Endothelial cell of umbilical vein (primary cell): Measurements from ENCODE around the gene ADA. TPM values are rescaled to one million over a fixed set of nuclear protein-coding genes. Genes with fewer than 3 reads are reported as not detected.

Source experiments
- BruUV-seq: library from RNA; stranded (reverse); fragments of 400-500 nt; replicated peaks from 2 replicates; lab custom pipeline; 2021; lab: Mats Ljungman, UMichigan
- CTCF ChIA-PET: fragments of 300-600, 350-600 bp; sonication (Branson Sonifier 250); formaldehyde crosslinking; loops from one replicate; lab custom pipeline; 2021; ENCODE audit warnings: antibody characterized with exemption, inconsistent platforms; lab: Charles Lee
- POLR2A ChIA-PET: fragments of 300-600, 350-600 bp; sonication (Branson Sonifier 250); formaldehyde crosslinking; loops from one replicate; lab custom pipeline; 2021; ENCODE audit warnings: antibody characterized with exemption, inconsistent platforms; lab: Charles Lee
- DNase-seq: peaks from one replicate; pipeline ENCODE4 v3.0.0-alpha.2; 2011; ENCODE audit warnings: low read depth, low spot score
- FAIRE-seq: peaks from 2 replicates; lab custom pipeline; 2011; peaks lifted over from hg19 to GRCh38; lab: Jason Lieb, UNC
- H2AFZ ChIP-seq: 2 replicates; pipeline ENCODE4 v1.6.0; 2012; ENCODE audit warnings: low read depth, low read length, control low read depth, inconsistent platforms
- H3K27ac ChIP-seq: 2 replicates; pipeline ENCODE4 v1.5.1; 2011; ENCODE audit warnings: low read depth, mild to moderate bottlenecking, control low read depth, low read length, moderate library complexity; ENCODE audit not compliant: insufficient read depth
- H3K27me3 ChIP-seq, 2 experiments: 2 replicates each; pipeline versions ENCODE4 v1.6.0 to v1.6.1; 2011; ENCODE audit warnings: low read length in 2 of 2, mixed read lengths in 1 of 2; ENCODE audit not compliant: control insufficient read depth in 2 of 2, insufficient read depth in 2 of 2
- H3K36me3 ChIP-seq, 2 experiments: 2 replicates in 1 of 2; 3 replicates in 1 of 2; pipeline ENCODE4 v1.5.1; 2011; ENCODE audit warnings: low read length in 2 of 2, mild to moderate bottlenecking in 1 of 2, moderate library complexity in 1 of 2; ENCODE audit not compliant: control insufficient read depth in 2 of 2, insufficient read depth in 2 of 2; ENCODE audit errors: extremely low read depth in 1 of 2
- H3K4me1 ChIP-seq: 3 replicates; pipeline ENCODE4 v1.5.1; 2011; ENCODE audit warnings: mild to moderate bottlenecking, low read length; ENCODE audit not compliant: control insufficient read depth, insufficient read depth; ENCODE audit errors: extremely low read depth
- H3K4me2 ChIP-seq: 2 replicates; pipeline ENCODE4 v1.6.1; 2011; ENCODE audit warnings: low read length, control low read depth, mixed read lengths; ENCODE audit not compliant: insufficient read depth
- H3K4me3 ChIP-seq, 3 experiments: fragments of 200-600 bp in 1 of 3; sonication (generic), shearing (Covaris generic) in 1 of 3; replicated peaks in 1 of 3; 2 replicates each; pipeline ENCODE4 v1.5.1; 2011 to 2016; ENCODE audit warnings: control low read depth in 3 of 3, low read length in 3 of 3, mild to moderate bottlenecking in 2 of 3, inconsistent platforms in 1 of 3, low read depth in 1 of 3, moderate library complexity in 1 of 3; ENCODE audit not compliant: insufficient read depth in 1 of 3
- H3K79me2 ChIP-seq: 2 replicates; pipeline ENCODE4 v1.6.0; 2012; ENCODE audit warnings: low read length, inconsistent platforms; ENCODE audit not compliant: control insufficient read depth, insufficient read depth
- H3K9ac ChIP-seq: replicated peaks from 2 replicates; pipeline ENCODE3; 2011; ENCODE audit warnings: low read length, control low read depth; ENCODE audit not compliant: insufficient read depth; ENCODE audit errors: extremely low read depth
- H3K9me1 ChIP-seq: replicated peaks from 3 replicates; pipeline ENCODE4 v1.6.0; 2011; ENCODE audit warnings: mild to moderate bottlenecking, low read length; ENCODE audit not compliant: control insufficient read depth, insufficient read depth; ENCODE audit errors: extremely low read depth
- H3K9me3 ChIP-seq: replicated peaks from 2 replicates; pipeline ENCODE4 v1.5.1; 2012; ENCODE audit warnings: low read length, inconsistent platforms; ENCODE audit not compliant: control insufficient read depth, insufficient read depth
- H4K20me1 ChIP-seq: replicated peaks from 2 replicates; pipeline ENCODE3; 2011; ENCODE audit warnings: mild to moderate bottlenecking, low read length; ENCODE audit not compliant: control insufficient read depth, insufficient read depth; ENCODE audit errors: extremely low read depth
- EZH2 ChIP-seq: IDR thresholded peaks from 2 replicates; pipeline ENCODE4 v1.6.1; 2012; ENCODE audit warnings: borderline replicate concordance, low read depth, mild to moderate bottlenecking, moderate library complexity, low read length, inconsistent platforms; ENCODE audit not compliant: severe bottlenecking
- FOS ChIP-seq: IDR thresholded peaks from 2 replicates; pipeline ENCODE4 v1.6.1; 2011; ENCODE audit warnings: mild to moderate bottlenecking, low read length, moderate library complexity, borderline replicate concordance; ENCODE audit not compliant: insufficient read depth
- GATA2 ChIP-seq: IDR thresholded peaks from 2 replicates; pipeline ENCODE4 v1.7.0; 2011; ENCODE audit warnings: low read depth, mild to moderate bottlenecking, moderate library complexity, mixed read lengths, low read length; ENCODE audit not compliant: insufficient read length, insufficient read depth
- JUN ChIP-seq: IDR thresholded peaks from 2 replicates; pipeline ENCODE4 v1.6.1; 2011; ENCODE audit warnings: borderline replicate concordance, low read depth; ENCODE audit not compliant: insufficient read length, insufficient read depth
- MYC ChIP-seq: IDR thresholded peaks from one replicate; pipeline ENCODE4 v1.6.1; 2011; ENCODE audit warnings: mild to moderate bottlenecking, low read depth, low read length
- POLR2A ChIP-seq: IDR thresholded peaks from 2 replicates; pipeline ENCODE4 v1.6.1; 2012; ENCODE audit warnings: low read depth, mild to moderate bottlenecking, control low read depth, low read length
- POLR2AphosphoS5 ChIP-seq: IDR thresholded peaks from 2 replicates; pipeline ENCODE4 v1.6.1; 2012; ENCODE audit warnings: low read depth, mild to moderate bottlenecking, control low read depth, low read length, moderate library complexity; ENCODE audit not compliant: insufficient read depth
- dilution Hi-C: fragments of 300-500 bp; cut with MboI; formaldehyde crosslinking; loops from one replicate; pipeline ENCODE4 v1.15.0; 2019; ENCODE audit warnings: low sequenced_read_pairs; ENCODE audit not compliant: extremely low pct_ligation_motif_present
- intact Hi-C: fragments of 100-400 bp; cut with micrococcal nuclease; formaldehyde crosslinking; loops from one replicate; pipeline ENCODE4 v1.10.0; 2022
- polyA plus RNA-seq, 4 experiments: library from polyadenylated mRNA; depleted of rRNA in 3 of 4; stranded (reverse) in 3 of 4; unstranded in 1 of 4; fragments of >200 nt; gene quantifications; 2 replicates each; pipeline versions ENCODE4 v1.2.1 to v1.2.3, GENCODE V29; 2011 to 2012; ENCODE audit warnings: missing spikeins in 1 of 4
- total RNA-seq: library from RNA; stranded (reverse); gene quantifications from 2 replicates; pipeline ENCODE4 v1.2.3, GENCODE V29; 2021
- TF ChIP-seq, protein P1 (sequence below): IDR thresholded peaks from 2 replicates; pipeline ENCODE4 v1.6.1; 2011; ENCODE audit not compliant: insufficient read depth, insufficient read length
- TF ChIP-seq, protein P2 (sequence below), 2 donors: IDR thresholded peaks; 1 replicate in 1 of 2; 2 replicates in 1 of 2; pipeline ENCODE4 v1.5.1; 2011; ENCODE audit warnings: low read length in 2 of 2, mild to moderate bottlenecking in 2 of 2, moderate library complexity in 2 of 2, control low read depth in 1 of 2, inconsistent platforms in 1 of 2, low read depth in 1 of 2; ENCODE audit not compliant: insufficient read depth in 1 of 2; ENCODE audit errors: extremely low read depth in 1 of 2

The ADA gene
- total and polyA plus RNA-seq, 2 donors (not counting 3 experiments of a cell fraction or from before 2014, with no cell fraction given), result 26.3 to 33.1 TPM

DNA sequence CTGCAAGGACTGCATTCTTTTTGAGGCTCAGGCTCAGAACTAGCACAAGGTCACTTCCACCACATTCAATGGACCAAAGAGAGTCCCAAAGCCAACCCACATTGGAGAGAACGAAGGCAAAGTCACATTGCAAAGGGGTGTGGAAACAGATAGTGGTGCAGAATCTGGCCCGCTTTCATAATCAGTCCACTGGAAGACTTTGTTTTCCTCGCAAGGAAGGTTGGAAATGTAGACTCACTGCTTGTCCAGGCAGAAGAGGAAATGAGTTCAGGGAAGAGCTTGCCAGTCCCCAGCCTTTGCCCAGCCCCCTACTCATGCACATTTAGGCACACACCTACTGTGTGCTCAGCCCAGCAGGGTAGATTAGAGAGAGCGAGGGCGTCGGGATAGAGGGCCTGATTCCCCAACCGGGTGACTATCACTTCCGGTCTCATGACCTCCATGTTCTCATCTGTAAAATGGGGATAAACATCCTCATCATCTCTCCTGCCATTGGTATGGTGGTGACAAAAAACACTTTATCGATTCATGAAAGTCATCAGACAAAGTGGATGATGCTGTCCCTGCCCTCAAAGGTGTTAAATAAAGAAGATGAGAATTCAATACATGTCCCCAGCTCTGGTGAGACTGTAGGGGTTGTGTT is 39.4 kb upstream of the ADA start:
- H3K9me3 ChIP-seq, result peaks cover 4% of the 10 kb centered on the region
- DNase-seq (no peak), FAIRE-seq (no peak)
- no peaks in the 10 kb centered on the region for H3K27me3 ChIP-seq
- H3K4me3 ChIP-seq, result no peak overlapping the region
- TF ChIP-seq MYC, result no peak
- no peak for TF ChIP-seq EZH2
- TF ChIP-seq, protein P1, sequence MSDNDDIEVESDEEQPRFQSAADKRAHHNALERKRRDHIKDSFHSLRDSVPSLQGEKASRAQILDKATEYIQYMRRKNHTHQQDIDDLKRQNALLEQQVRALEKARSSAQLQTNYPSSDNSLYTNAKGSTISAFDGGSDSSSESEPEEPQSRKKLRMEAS, result no peak
- TF ChIP-seq FOS, result no peak
- no peak for TF ChIP-seq JUN
- TF ChIP-seq, protein P2, sequence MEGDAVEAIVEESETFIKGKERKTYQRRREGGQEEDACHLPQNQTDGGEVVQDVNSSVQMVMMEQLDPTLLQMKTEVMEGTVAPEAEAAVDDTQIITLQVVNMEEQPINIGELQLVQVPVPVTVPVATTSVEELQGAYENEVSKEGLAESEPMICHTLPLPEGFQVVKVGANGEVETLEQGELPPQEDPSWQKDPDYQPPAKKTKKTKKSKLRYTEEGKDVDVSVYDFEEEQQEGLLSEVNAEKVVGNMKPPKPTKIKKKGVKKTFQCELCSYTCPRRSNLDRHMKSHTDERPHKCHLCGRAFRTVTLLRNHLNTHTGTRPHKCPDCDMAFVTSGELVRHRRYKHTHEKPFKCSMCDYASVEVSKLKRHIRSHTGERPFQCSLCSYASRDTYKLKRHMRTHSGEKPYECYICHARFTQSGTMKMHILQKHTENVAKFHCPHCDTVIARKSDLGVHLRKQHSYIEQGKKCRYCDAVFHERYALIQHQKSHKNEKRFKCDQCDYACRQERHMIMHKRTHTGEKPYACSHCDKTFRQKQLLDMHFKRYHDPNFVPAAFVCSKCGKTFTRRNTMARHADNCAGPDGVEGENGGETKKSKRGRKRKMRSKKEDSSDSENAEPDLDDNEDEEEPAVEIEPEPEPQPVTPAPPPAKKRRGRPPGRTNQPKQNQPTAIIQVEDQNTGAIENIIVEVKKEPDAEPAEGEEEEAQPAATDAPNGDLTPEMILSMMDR (IDR thresholded peaks at IDR 0.05; ENCODE audit: extremely low read depth in 1 of 2, insufficient read depth in 1 of 2, low read depth in 1 of 2, low read length in 2 of 2), result no peak
- TF ChIP-seq GATA2, result no peak
- no peak for TF ChIP-seq POLR2AphosphoS5
- no peak for TF ChIP-seq POLR2A
- no peaks in the 10 kb centered on the region for H3K36me3 ChIP-seq
- no peak overlapping the region for H3K4me2 ChIP-seq
- dilution Hi-C loops, result no loop called here
- H4K20me1 ChIP-seq, result no peaks in the 10 kb centered on the region
- intact Hi-C loops, result no loop called here
- H3K9ac ChIP-seq, result no peak overlapping the region
- H2AFZ ChIP-seq, result peak overlapping the region; percentile 47
- H3K9me1 ChIP-seq, result no peaks in the 10 kb centered on the region
- peaks cover 32% of the 10 kb centered on the region for H3K4me1 ChIP-seq
- ChIA-PET POLR2A (no interaction called here), CTCF (interaction anchor here (2.9 to 5.0 kb wide), 2 partner anchors 41 to 42 kb away, joined by 26 to 30 read pairs; no protein-coding TSS in a partner anchor)
- BruUV-seq, result no TSS peak
- no peak overlapping the region for H3K27ac ChIP-seq
- H3K79me2 ChIP-seq, result no peaks in the 10 kb centered on the region
